Subcutaneous adipose tissue (tissue), 4 donors: ENCODE data around the gene TSPAN4. TPM values are rescaled to one million over a fixed set of nuclear protein-coding genes. Genes with fewer than 3 reads are reported as not detected.

Experiments
- total RNA-seq, 4 donors: library from RNA; depleted of rRNA; stranded (reverse); fragments of >200 nt; gene quantifications; one replicate each; pipeline ENCODE4 v1.1.0, GENCODE V29; 2016
- TF ChIP-seq, protein P1 (sequence below): fragments of 450-650 bp; IDR thresholded peaks from one replicate; pipeline ENCODE4 v1.5.1; 2016; ENCODE audit warnings: low read depth, mild to moderate bottlenecking, control low read depth, antibody characterized with exemption, moderate library complexity

Gene TSPAN4
- total RNA-seq, 4 donors from 2014 or later = 67.0 to 219 (median 185) TPM

DNA sequence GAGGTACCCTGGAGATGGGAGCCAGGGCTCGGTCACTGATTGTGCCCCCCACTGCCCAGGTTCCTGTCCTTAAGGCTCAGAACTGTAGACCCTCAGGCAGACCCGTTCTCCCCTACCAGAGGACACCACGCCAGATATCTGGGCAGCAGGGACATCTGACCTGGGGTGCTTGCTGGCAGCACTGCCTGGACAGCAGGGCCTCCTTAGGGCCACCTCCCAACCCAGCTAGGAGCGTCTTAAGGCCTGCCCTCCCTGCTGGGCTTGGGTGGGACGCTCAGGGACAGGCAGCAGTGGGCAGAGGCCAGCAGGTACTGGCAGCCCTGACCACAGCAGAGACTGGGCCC is 3.4 kb upstream of the TSPAN4 start:
- TF ChIP-seq, protein P1, sequence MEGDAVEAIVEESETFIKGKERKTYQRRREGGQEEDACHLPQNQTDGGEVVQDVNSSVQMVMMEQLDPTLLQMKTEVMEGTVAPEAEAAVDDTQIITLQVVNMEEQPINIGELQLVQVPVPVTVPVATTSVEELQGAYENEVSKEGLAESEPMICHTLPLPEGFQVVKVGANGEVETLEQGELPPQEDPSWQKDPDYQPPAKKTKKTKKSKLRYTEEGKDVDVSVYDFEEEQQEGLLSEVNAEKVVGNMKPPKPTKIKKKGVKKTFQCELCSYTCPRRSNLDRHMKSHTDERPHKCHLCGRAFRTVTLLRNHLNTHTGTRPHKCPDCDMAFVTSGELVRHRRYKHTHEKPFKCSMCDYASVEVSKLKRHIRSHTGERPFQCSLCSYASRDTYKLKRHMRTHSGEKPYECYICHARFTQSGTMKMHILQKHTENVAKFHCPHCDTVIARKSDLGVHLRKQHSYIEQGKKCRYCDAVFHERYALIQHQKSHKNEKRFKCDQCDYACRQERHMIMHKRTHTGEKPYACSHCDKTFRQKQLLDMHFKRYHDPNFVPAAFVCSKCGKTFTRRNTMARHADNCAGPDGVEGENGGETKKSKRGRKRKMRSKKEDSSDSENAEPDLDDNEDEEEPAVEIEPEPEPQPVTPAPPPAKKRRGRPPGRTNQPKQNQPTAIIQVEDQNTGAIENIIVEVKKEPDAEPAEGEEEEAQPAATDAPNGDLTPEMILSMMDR = no peak

DNA sequence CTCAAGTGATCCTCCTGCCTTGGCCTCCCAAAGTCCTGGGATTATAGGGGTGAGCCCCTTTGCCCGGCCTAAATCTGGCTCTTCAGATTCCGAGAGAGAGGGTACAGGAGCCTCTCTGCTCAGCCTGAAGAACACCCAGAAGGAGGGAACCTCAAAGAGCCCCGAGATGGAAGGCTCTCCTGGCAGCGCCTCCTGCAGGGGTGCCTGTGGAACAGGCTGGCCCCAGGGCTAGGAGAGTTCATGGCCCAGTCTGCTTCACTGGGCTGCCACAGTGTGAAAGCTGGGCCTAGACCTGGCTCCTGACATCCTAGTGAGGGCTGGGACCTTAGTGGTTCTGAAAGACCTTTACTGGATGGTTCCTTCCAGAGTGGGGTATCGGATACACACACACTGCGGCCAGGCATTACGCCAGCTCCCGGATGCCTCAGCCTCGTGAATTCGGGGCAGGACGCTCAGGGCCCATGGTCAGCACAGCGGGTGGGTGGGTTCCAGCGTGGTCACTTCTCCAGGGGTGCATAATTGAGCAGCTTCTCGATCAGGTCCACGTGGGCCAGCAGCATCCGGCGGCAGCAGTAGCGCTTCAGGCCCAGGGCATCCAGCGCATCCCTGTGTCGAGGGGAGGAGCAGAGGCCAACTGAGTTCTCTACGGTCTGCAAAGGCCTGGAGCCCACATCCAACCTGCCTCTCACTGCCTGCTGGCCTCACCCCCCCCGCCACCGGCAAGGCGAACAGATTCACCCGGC is 2.6 kb upstream of the TSPAN4 start:
- TF ChIP-seq, protein P1 = no peak

DNA sequence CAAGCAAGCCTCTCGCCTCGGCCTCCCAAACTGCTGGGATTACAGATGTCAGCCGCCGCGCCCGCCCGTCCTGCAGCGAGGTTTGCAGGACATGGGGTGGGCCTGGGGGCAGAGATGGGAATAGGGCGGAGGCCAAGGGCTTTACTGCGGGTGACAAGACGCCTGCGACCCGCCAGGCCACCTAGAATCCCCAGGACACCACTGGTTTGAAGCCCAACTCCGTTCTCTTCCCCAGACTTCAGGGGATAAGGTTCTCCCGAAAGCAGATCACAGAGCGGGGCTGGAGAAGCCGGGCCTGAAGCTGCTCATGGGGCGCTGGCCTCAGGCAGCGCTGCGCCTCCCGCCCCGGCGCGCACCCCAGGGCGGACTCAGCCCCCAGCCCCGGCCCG is 677 bp upstream of the TSPAN4 start:
- TF ChIP-seq, protein P1 = no peak

DNA sequence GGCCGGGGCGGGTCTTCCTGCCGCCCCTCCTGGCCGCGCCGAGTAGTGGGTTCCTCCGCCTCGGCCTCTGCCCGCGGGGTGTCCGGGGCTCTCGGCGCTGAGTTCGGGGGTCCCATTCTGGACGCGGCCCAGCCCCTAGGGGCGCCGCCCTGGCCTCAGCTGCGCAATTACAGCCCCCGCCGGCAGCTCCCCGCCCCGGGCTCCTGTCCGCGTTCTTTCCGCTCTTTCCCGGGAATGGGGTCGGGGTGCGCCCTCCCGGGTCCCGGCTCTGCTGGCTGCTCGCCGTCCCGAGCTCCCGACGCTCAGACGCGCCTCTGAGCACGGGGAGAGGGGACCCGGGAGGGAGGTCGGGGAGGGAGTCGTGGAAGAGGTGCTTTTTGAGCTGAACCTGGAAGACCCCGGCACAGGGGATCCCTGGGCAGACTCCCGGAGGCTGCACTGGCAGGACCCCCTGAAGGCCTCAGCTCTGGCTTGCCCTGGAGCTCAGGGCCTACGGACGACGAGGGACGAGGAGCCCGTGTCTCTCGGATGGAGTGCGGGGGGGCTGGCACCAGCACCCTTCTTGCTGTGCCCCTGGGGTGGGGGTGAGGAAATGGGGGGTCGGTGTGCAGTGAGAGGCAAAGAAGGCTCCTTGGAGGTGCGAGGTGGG is 558 bp downstream of the TSPAN4 start:
- TF ChIP-seq, protein P1 = no peak

DNA sequence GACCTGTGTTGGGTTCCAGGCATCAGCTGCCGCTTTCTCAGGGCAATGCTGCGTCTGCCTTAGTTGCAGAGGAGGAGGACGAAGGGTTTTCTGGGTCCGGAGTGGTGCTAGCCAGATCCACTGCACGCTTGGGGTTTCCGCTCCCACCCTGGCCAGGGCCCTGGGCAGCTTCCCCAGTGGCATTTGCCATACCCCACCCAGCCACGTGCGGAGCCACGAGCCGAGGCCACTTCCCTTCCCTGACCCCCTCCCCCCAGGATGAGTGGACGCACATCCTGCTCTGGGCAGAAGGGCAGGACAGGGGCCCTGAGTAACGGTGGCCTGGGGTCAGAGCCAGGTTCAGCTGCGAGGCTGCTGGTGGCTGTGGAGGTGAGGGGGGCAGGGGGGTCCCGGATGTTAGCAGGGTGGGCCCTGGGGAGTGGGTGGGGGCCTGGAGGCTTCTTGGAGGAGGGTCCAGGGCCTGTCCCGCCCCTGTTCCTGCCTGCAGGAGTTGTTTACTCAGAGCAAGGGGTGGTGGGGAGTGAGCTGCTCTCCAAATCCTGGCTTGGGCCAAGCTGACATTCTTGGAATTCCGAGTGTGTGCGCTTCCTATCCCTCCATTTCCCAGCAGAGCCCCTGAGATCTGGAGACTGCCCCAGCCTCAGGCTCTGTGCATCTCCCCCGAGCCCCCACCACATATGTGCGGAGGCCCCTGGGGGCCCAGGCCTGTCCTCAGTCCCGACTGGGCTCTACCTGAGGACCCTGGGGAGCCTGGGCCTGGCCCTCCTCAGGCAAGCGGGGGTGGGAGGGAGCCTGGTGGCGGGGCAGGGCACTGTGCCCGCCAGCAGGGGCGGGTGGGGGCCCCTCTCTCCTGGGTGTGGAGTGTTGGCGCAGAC is 1.4 kb downstream of the TSPAN4 start:
- TF ChIP-seq, protein P1 = no peak

DNA sequence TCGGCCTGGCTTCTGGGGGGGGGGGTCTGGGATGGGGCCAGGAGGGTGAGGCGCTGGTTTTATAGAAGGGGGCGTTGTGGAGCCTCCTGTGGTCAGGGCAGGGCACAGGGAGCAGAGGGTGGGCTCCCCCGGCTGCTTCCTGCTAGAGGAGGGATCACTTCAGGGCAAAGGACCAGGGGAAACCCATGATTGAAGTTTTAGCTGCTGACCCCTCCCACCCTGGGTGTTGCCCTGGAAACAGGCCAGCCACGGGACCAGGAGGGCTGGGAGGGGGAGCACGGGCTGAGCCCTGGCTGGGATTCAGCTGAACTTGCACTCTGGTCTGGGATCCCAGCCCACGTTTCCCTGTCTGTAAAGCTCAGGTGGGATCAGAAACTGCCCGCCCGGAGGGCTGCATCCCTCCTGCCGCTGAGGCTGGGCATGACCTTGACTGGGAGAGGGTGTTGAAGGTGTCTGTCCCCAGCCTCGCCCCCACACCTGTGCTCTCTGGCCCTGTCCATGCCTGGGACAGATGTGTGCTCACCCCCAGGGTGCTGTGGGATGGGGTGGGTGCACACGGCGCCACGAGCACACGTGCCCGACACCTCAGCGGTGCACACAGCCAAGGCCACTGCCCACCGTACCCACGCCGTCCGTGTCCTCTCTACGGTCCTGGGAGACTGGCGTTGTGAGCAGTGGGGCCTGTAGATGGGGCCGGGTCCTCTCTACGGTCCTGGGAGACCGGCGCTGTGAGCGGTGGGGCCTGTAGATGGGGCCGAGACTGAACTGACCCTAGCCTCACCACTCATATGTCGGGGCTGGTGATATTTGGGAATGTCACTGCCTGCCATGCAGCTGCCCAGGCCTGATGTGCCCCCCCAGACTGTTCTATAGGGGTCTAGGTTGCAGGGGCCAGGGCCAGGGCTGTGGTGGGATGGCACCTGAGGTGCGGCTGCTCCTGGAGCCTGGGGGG is 2.3 kb downstream of the TSPAN4 start:
- TF ChIP-seq, protein P1 = no peak
